GM12874 (cell line): ENCODE measurements around the gene SACS.
A peak's percentile ranks its signal among the peaks of the same experiment; 100 is the strongest.

Source experiments
- CTCF ChIP-seq: IDR thresholded peaks from 2 replicates; pipeline ENCODE4 v1.5.1; 2011; ENCODE audit warnings: low read depth, mild to moderate bottlenecking, control low read depth, low read length, moderate library complexity; ENCODE audit not compliant: insufficient read depth

Gene SACS

GRCh38 chr13:23383151-23383550 is 50.4 kb downstream of the SACS start:
- no peak for TF ChIP-seq CTCF

GRCh38 chr13:23381866-23382265 is 51.6 kb downstream of the SACS start:
- TF ChIP-seq CTCF, result no peak

- TF ChIP-seq CTCF, result no peak
Measured at GRCh38 chr13:23380534-23380933, 53.0 kb downstream of the SACS start.

GRCh38 chr13:23377983-23378632 is 55.4 kb downstream of the SACS start:
- no peak for TF ChIP-seq CTCF

- no peak for TF ChIP-seq CTCF
Measured at GRCh38 chr13:23377579-23377978, 55.9 kb downstream of the SACS start.

GRCh38 chr13:23375001-23375971 is 58.2 kb downstream of the SACS start:
- peak; percentile 26; the same call in 1 of the 2 replicates for TF ChIP-seq CTCF

GRCh38 chr13:23372264-23372906 is 61.1 kb downstream of the SACS start:
- TF ChIP-seq CTCF, result no peak
